NCI-H226 (cell line): ENCODE data around the gene KLHL41.
"Not testable (repeated sequence)": the region's sequence is repeated elsewhere in the genome, so short reads cannot be mapped to it uniquely, and the experiment has no call there.

ENCODE experiments used
- DNase-seq: peaks from one replicate; pipeline ENCODE4 v3.0.0-alpha.2; 2015

Gene KLHL41

GRCh38 chr2:169573160-169573973 lies 63.9 kb downstream of the KLHL41 start, which contains the start of gene FASTKD1:
Gene FASTKD1, minus strand, starts transcription at chr2:169573865. Its CDS starts 1,836 bp downstream, at chr2:169572029.
- peak; percentile 80 for DNase-seq

- DNase-seq: no peak
These were observed 64.4 kb downstream of the KLHL41 start for GRCh38 chr2:169573974-169574299.

GRCh38 chr2:169574539-169574938 lies 65.0 kb downstream of the KLHL41 start:
- not testable (repeated sequence) for DNase-seq

- not testable (repeated sequence) for DNase-seq
These were observed 65.8 kb downstream of the KLHL41 start for GRCh38 chr2:169575264-169575663.
